ENCODE results near the gene TNS1.

Gene TNS1

GRCh38 chr2:217773539-217773938, 229.3 kb downstream of the TNS1 start:
- no peak for TF ChIP-seq CTCF (IDR thresholded peaks at IDR 0.05; ENCODE audit: low read depth, low read length, missing control alignments)
- no peak overlapping the region for H3K4me3 ChIP-seq (ENCODE audit: low read depth, low read length)
- no peak for DNase-seq (ENCODE audit: low read depth)

DNA sequence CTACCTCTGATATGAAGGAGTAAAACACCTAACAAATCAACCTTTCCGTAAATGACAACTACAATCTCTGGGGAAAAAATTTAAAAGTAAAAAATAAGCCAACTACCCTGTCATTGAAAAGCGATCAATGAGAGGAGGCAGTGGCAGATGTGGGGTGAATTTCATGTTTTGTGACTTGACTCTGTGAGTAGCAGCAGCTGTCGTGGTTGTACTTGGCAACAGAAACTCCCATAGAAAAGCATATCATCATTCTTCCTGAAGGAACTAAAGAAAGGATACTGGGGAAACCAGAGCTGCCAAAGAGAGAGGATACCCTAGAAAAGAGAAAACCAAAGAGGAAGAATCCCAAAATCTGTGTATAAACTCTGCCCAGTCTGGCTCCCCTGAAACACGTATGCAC, 236.4 kb downstream of the TNS1 start:
- TF ChIP-seq CTCF (IDR thresholded peaks at IDR 0.05; ENCODE audit: low read depth, low read length, missing control alignments) = no peak
- no peak overlapping the region for H3K4me3 ChIP-seq (ENCODE audit: low read depth, low read length)
- DNase-seq (ENCODE audit: low read depth) = no peak

- H3K4me3 ChIP-seq (ENCODE audit: low read depth, low read length) = no peak overlapping the region
- DNase-seq (ENCODE audit: low read depth) = no peak
- TF ChIP-seq CTCF (IDR thresholded peaks at IDR 0.05; ENCODE audit: low read depth, low read length, missing control alignments) = no peak
Measured at GRCh38 chr2:217761645-217762277, 241.0 kb downstream of the TNS1 start.

DNA sequence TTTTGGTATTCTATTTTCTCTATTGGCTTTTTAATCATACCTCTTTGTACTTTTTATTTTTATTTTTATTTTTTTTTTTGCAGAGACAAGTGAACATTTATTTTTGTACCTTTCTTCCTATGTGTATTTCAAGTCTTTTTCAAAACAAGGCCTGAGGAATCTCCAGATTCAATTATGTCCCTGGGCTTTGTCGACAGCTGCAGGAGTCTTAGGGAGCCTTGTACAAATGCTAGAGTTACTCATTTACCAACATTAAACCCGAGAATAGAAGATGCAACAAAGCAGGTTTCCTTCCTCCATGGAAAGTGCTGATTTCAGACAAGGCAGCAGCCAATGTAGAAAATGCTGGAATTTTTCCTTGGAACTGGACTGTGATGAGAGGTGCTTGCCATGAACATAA, 242.8 kb downstream of the TNS1 start:
- no peak for DNase-seq (ENCODE audit: low read depth)
- H3K4me3 ChIP-seq (ENCODE audit: low read depth, low read length) = no peak overlapping the region
- TF ChIP-seq CTCF (IDR thresholded peaks at IDR 0.05; ENCODE audit: low read depth, low read length, missing control alignments) = no peak

DNA sequence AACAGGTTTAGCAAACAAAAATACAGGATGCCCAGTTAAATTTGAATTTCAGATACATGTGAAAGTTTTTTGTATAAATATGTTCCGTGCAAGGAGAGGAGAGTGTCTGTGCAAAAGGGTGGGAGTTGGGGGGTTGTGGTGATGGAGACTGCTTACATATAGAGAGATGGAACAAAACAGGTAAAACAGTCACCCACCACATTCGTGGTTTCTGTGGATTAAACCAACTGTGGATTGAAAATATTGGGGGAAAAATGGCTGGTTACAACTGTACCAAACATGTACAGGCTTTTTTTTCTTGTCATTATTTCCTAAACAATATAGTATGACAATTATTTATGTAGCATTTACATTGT, 245.7 kb downstream of the TNS1 start:
- H3K4me3 ChIP-seq (ENCODE audit: low read depth, low read length) = no peak overlapping the region
- DNase-seq (ENCODE audit: low read depth) = no peak
- no peak for TF ChIP-seq CTCF (IDR thresholded peaks at IDR 0.05; ENCODE audit: low read depth, low read length, missing control alignments)

GRCh38 chr2:217756375-217757107, 246.3 kb downstream of the TNS1 start:
- DNase-seq (ENCODE audit: low read depth) = no peak
- H3K4me3 ChIP-seq (ENCODE audit: low read depth, low read length) = no peak overlapping the region
- peak; percentile 84 for TF ChIP-seq CTCF (IDR thresholded peaks at IDR 0.05; ENCODE audit: low read depth, low read length, missing control alignments)

Data from GM12864 (cell line).